Erythroblast (primary cell): Measurements from ENCODE around the gene RBFOX1.

Source experiments
- GATA1 ChIP-seq: IDR thresholded peaks from 2 replicates; pipeline ENCODE4 v1.6.1; 2011; ENCODE audit warnings: low read depth, mild to moderate bottlenecking, control low read depth, low read length, moderate library complexity
- POLR2A ChIP-seq: IDR thresholded peaks from 2 replicates; pipeline ENCODE4 v1.6.1; 2011; ENCODE audit warnings: mild to moderate bottlenecking, low read length

DNA sequence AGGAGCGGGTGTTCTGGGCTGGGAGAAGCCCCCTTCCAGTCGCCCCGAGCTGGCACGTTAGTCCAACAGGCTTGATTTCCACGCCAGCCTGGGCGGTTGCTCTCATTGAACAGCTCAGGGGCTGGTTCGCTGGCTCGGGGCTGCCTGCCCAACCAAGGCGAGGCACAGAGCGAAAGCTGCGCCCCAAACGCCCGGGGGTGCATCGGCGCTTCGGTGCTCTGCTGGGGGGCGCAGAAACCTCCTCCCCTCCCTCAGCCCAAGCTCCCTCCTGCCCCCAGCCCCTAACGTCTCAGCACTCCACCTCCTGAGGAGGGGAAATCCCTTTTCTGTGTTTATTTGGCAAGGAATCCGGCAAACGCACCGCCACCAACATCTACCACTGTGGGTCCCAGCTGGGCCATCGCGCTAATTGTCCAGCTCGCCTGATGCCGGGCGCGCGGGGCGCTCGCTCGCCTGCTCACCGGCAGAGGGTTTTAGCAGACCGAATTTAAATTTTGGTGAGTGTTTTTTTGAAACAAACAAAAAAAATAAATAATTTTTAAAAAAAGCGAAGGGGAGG lies 29.5 kb upstream of the RBFOX1 start:
- TF ChIP-seq POLR2A: no peak
- TF ChIP-seq GATA1: no peak
